Sigmoid colon (tissue), 4 donors: ENCODE measurements around the gene SPATA24.

Source experiments
- CTCF ChIP-seq, 4 experiments: fragments of 450-650 bp in 3 of 4; fragments of 200-600 bp in 1 of 4; IDR thresholded peaks; one replicate each; pipeline ENCODE4 v1.5.1; 2016 to 2019; ENCODE audit warnings: antibody characterized with exemption in 4 of 4, mild to moderate bottlenecking in 3 of 4, moderate library complexity in 2 of 4
- EP300 ChIP-seq, 4 donors: sonication (generic); formaldehyde crosslinking; IDR thresholded peaks; one replicate each; pipeline ENCODE4 v1.6.1; 2017; ENCODE audit warnings: antibody characterized with exemption in 4 of 4
- POLR2A ChIP-seq, 2 donors: fragments of 450-650 bp; IDR thresholded peaks; one replicate each; pipeline ENCODE4 v1.6.1; 2016; ENCODE audit warnings: antibody characterized with exemption in 2 of 2, mild to moderate bottlenecking in 2 of 2, moderate library complexity in 2 of 2
- POLR2AphosphoS5 ChIP-seq, 4 donors: sonication (generic); formaldehyde crosslinking; IDR thresholded peaks; one replicate each; pipeline ENCODE4 v1.6.1; 2017; ENCODE audit warnings: antibody characterized with exemption in 4 of 4

- TF ChIP-seq CTCF (IDR thresholded peaks at IDR 0.05) (no peak), POLR2A (IDR thresholded peaks at IDR 0.05) (no peak), POLR2AphosphoS5 (IDR thresholded peaks at IDR 0.05) (no peak), EP300 (IDR thresholded peaks at IDR 0.05) (no peak)
Observed at GRCh38 chr5:139394654-139395566, 9.0 kb downstream of the SPATA24 start, which contains the start of gene PROB1.
